GM19372 (cell line): ENCODE results near the gene GNPTG.

Source experiments
- ATAC-seq: cut with Tn5 transposase; IDR thresholded peaks from one replicate; pipeline ENCODE4 v1.9.1; 2021; ENCODE audit warnings: mild to moderate bottlenecking, low read depth, moderate library complexity; ENCODE audit not compliant: unreplicated experiment

GNPTG gene

DNA sequence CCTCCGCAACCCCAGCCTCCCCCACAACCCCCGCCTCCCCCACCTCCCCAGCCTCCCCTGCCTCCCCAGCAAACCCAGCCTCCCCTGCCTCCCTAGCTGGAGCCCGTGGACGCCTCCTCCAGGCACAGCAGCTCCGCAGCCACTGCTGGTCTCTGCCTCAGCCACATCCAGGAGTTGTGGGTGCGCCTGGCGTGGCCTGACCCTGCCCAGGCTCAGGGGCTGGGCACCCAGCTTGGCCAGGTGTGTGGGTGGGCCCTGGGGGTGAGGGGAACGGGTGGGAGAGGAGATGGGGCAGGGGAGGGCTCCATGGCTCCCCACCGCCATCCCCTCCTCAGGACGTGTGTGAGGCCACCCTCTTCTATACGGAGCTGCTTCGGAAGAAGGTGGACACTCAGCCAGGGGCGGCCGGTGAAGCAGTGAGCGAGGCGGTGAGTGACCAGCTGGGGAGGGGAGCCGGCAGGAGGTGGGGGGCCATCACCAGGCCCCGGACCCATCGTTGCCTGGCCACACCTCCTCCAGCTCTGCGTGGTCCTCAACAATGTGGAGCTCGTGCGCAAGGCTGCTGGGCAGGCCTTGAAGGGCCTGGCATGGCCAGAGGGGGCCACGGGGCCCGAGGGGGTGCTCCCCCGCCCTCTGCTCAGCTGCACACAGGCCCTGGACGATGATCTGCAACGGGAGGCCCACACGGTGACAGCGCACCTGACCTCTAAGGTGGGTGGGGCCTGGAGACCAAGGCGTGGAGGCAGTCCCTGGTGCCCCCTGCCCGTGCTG, 5.9 kb upstream of the GNPTG start:
- ATAC-seq, result no peak

GRCh38 chr16:1346422-1347285, 5.1 kb upstream of the GNPTG start:
- ATAC-seq, result no peak

- no peak for ATAC-seq
Observed at GRCh38 chr16:1347286-1347855, 4.4 kb upstream of the GNPTG start.

GRCh38 chr16:1347962-1348361, 3.8 kb upstream of the GNPTG start:
- no peak for ATAC-seq

DNA sequence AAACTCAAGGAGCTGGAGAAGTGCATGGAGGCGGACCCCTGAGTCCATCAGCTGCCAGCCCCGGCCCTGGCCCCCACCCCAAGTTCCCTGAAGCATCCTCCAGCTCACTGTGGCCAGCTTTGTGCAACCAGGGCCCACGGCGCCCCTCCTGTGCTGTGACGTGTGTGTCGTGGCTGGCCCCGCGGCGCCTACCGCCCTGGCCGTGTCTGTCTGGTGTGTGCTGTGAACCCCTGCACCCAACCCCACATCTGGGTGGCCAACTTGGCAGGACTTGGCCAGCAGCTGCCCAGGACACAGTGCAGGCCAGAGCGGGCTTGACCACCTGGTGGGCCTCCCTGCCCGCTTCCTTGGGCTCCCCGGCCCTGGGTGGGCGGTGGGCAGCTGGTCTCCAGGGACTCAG, 3.3 kb upstream of the GNPTG start:
- no peak for ATAC-seq

GRCh38 chr16:1348926-1349325, 2.8 kb upstream of the GNPTG start:
- ATAC-seq, result no peak

DNA sequence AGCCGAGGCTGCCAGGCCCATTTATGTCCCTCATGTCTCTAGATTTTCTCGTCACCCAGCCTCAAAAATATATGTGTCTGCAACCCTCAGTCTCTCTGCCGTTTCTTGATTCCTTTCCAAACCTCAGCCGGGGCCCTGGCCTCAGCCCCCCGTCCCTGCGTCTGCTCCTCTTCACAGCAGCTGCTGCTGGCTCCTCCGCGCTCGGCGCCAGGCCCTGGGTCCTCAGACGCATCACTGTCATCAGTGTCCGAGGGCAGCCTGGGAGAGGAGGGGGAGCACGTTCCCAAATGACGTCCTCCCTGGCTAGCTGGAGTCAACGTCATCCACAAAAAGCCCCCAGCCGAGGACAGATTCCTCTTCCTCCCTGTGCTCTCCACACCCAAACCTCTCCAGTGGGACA, 2.4 kb upstream of the GNPTG start:
- no peak for ATAC-seq

GRCh38 chr16:1349951-1350350, 1.8 kb upstream of the GNPTG start:
- no peak for ATAC-seq

- ATAC-seq, result no peak
Observed at GRCh38 chr16:1350691-1351090, 1.0 kb upstream of the GNPTG start.

DNA sequence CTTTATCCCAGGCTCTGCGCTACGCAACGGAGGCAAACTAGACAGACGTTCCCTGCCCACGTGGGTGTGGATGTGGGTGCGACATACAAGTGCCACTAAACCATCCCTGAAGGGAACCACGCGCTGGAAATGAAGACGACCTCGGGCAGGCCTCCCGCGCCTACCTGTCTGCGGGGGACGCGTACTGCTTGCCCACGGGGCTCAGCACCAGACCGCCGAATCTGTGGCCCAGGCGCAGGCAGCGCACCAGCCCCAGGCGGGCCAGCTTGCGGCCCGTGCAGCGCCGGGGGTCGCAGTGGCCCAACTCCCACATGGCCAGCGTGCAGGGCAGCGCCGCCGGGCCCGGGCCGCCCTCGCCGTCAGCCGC, 533 bp upstream of the GNPTG start:
- peak; percentile 32 for ATAC-seq

DNA sequence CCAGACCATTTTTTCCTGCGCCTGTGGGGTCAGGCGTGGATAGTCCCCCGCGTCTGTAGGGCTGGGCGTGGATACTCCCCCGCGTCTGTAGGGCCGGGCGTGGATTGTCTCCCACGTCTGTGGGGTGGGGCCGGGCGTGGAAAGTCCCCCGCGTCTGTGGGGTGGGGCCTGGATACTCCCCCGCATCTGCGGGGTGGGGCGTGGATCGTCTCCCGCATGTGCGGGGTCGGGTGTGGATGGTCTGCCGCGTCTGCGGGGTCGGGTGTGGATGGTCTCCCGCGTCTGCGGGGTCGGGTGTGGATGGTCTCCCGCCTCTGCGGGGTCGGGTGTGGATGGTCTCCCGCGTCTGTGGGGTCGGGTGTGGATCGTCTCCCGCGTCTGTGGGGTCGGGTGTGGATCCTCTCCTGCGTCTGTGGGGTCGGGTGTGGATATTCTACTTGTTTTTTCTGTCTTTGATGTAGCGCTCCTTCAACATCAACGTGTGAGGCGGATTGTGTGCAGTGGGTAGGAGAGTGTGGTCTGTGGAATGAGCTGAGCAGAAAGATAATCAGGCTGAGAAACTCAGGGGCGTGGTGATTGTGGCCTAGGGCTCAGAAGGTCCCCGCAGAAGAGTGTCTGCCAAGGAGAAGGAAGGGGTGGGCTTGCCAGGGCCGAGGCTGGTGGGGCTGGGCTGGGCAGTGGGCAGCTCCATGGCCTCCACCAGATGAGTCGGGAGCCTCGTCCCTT, 3.2 kb downstream of the GNPTG start:
- no peak for ATAC-seq

- ATAC-seq, result no peak
Observed at GRCh38 chr16:1355591-1355990, 3.9 kb downstream of the GNPTG start.

GRCh38 chr16:1356061-1356900, 4.5 kb downstream of the GNPTG start:
- no peak for ATAC-seq

DNA sequence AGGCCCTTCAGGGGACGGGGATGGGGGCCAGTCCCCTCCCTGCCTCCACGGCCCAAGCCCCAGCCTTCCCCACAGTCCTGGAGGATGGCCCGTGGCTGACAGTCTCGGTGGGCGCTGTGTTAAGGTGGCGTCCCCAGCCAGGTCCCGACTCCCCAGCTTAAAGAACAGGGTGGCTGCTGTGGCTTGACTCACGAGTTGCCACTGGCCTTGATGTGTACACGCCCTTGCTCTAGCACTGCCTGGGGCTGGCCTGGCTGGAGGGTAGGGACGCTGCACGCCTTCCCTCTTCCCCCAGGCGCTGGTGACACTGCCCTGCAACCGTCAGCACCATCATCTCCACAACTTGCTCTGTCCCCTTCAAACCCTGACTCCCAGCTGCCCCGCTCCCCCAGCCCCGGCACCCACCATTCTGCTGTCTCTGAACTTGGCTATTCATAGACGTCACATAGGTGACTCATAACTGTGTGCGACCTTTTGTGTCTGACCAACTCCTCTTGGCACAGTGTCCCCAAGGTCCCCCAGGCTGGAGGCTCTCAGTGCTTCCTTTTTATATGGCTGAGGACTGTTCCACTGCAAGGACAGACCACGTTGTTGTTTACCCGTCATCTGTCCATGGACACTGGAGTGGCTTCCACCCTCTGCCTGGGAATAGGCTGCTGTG, 6.3 kb downstream of the GNPTG start:
- ATAC-seq, result no peak

DNA sequence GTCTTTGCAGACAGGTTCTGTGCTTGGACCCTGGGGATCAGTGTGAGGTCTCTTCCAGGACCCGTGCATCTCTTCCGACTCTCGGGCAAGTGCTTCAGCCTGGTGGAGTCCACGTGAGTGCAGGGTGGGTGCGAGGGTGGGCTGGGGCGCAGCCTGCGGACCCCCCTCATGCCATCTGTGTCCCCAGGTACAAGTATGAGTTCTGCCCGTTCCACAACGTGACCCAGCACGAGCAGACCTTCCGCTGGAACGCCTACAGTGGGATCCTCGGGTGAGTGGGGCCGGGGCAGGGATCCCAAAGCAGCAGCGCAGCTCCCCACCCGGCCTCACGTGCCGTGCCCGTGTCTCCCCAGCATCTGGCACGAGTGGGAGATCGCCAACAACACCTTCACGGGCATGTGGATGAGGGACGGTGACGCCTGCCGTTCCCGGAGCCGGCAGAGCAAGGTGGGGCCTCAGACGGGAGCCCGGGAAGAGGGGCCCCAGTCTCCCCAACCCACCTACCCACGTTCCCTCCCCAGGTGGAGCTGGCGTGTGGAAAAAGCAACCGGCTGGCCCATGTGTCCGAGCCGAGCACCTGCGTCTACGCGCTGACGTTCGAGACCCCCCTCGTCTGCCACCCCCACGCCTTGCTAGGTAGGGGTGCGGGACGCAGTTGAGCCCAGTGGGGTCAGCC, 10.1 kb downstream of the GNPTG start:
- ATAC-seq, result no peak

DNA sequence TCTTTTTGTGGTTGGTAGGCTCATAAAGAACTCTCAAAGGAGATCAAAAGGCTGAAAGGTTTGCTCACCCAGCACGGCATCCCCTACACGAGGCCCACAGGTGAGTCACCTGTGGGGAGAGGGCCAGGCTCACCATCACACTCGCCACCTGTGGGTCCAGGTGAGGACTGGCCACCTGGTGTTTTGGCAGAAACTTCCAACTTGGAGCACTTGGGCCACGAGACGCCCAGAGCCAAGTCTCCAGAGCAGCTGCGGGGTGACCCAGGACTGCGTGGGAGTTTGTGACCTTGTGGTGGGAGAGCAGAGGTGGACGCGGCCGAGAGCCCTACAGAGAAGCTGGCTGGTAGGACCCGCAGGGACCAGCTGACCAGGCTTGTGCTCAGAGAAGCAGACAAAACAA, 11.1 kb downstream of the GNPTG start:
- no peak for ATAC-seq

DNA sequence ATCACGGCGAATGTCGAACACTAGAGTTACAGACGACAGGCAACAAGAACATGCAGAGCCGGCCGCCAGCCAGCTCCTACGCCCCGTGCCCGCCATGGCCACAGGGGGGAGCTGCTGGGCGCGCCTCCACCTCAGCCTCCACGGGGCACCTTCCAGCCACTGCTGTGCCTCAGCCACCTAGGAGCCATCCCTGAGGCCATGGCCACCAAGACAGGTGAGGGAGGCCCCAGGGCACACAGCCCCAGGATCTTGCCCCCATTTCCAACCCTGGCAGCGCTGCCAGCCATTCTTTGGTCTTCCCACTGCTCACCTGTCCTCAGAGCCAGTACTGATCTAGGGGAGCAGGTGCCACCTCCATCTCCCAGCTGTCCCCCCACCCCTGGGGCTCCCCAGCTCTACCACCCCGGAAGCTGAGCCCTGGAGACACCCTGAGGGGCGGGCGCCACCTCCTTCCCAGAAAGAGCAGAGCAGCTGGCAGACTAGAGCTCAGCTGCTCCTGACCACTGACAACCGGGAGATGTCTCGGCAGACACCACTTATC, 11.8 kb downstream of the GNPTG start:
- no peak for ATAC-seq

DNA sequence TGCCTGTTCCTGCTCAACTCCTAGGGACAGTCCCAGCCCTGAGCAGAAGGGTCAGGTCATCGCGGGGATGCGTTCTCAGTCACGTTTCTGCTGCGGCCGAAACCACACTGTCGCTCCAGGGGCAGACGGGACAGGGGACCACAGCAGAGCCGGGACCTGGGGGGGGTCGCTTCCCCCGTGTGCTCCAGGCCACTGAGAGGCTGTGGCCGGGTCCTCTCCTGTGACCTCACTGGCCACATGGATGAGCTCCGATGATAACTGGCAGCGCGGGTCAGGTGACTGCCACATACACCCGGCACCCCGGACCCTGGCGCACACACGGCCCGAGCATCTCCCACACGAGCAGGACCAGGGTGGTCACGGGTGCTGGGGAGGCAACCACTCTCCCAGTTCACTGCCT, 12.8 kb downstream of the GNPTG start:
- ATAC-seq, result no peak
